Neural cell (in vitro differentiated cells): ENCODE results near the gene ELN. TPM values are rescaled to one million over a fixed set of nuclear protein-coding genes. Genes with fewer than 3 reads are reported as not detected.

Experiments used
- H2AFZ ChIP-seq: fragments of 200-600, 300-800 bp; sonication (generic), shearing (Covaris generic); 2 replicates; pipeline ENCODE4 v1.6.0; 2014; ENCODE audit warnings: low read depth, mild to moderate bottlenecking, antibody characterized with exemption, low read length, moderate library complexity
- H3F3A ChIP-seq: fragments of 200-600 bp; shearing (Covaris generic); 2 replicates; pipeline ENCODE4 v1.6.1; 2016; ENCODE audit warnings: mild to moderate bottlenecking, moderate library complexity, mixed read lengths, antibody characterized with exemption, low read length; ENCODE audit not compliant: insufficient read depth, poor library complexity, severe bottlenecking
- H3K27ac ChIP-seq: fragments of 200-600, 300-800 bp; sonication (generic), shearing (Covaris generic); 2 replicates; pipeline ENCODE4 v1.5.1; 2014; ENCODE audit warnings: mild to moderate bottlenecking, low read length, moderate library complexity
- H3K27me3 ChIP-seq: fragments of 300-800, 200-600 bp; sonication (generic), shearing (Covaris generic); 2 replicates; pipeline ENCODE4 v1.6.0; 2014; ENCODE audit warnings: mild to moderate bottlenecking, low read depth, low read length, moderate library complexity; ENCODE audit not compliant: insufficient read depth
- H3K36me3 ChIP-seq: fragments of 300-800, 200-600 bp; sonication (generic), shearing (Covaris generic); 2 replicates; pipeline ENCODE4 v1.5.1; 2014; ENCODE audit warnings: mild to moderate bottlenecking, antibody characterized with exemption, low read length, moderate library complexity; ENCODE audit not compliant: insufficient read depth
- H3K4me2 ChIP-seq: fragments of 300-800, 200-600 bp; sonication (generic), shearing (Covaris generic); 2 replicates; pipeline ENCODE4 v1.6.0; 2014; ENCODE audit warnings: mild to moderate bottlenecking, low read length
- H3K4me3 ChIP-seq: fragments of 300-800, 200-600 bp; sonication (generic), shearing (Covaris generic); 2 replicates; pipeline ENCODE4 v1.5.1; 2014; ENCODE audit warnings: mild to moderate bottlenecking, low read length, moderate library complexity
- H3K79me2 ChIP-seq: fragments of 200-600 bp; shearing (Covaris generic); replicated peaks from 2 replicates; pipeline ENCODE4 v1.6.0; 2014; ENCODE audit warnings: mild to moderate bottlenecking, low read length, moderate library complexity; ENCODE audit not compliant: insufficient read depth
- H3K9ac ChIP-seq: fragments of 300-800, 200-600 bp; sonication (generic), shearing (Covaris generic); 2 replicates; pipeline ENCODE4 v1.6.1; 2016; ENCODE audit warnings: mild to moderate bottlenecking, low read length, mixed read lengths
- H3K9me2 ChIP-seq: fragments of 200-600 bp; shearing (Covaris generic); 2 replicates; pipeline ENCODE4 v1.6.1; 2016; ENCODE audit warnings: mild to moderate bottlenecking, low read length, mixed read lengths; ENCODE audit not compliant: insufficient read depth
- H3K9me3 ChIP-seq: fragments of 200-600, 300-800 bp; sonication (generic), shearing (Covaris generic); 2 replicates; pipeline ENCODE4 v1.6.1; 2016; ENCODE audit warnings: mild to moderate bottlenecking, mixed run types, low read length, moderate library complexity, mixed read lengths
- H4K20me1 ChIP-seq: fragments of 200-600 bp; shearing (Covaris generic); 2 replicates; pipeline ENCODE4 v1.6.1; 2016; ENCODE audit warnings: mild to moderate bottlenecking, mixed run types; ENCODE audit not compliant: insufficient read depth
- EP300 ChIP-seq: fragments of 450-650 bp; conservative IDR thresholded peaks from 2 replicates; pipeline ENCODE4 v1.6.1; 2014; ENCODE audit warnings: antibody characterized with exemption, mild to moderate bottlenecking, moderate library complexity; ENCODE audit not compliant: poor library complexity, severe bottlenecking
- EZH2 ChIP-seq: fragments of 200-600, 300-800 bp; shearing (Covaris generic), sonication (generic); IDR thresholded peaks from 2 replicates; pipeline ENCODE4 v1.6.1; 2014; ENCODE audit warnings: antibody characterized with exemption, low read length, borderline replicate concordance, mild to moderate bottlenecking; ENCODE audit not compliant: insufficient read depth, poor library complexity, severe bottlenecking
- MXI1 ChIP-seq: fragments of 450-650 bp; conservative IDR thresholded peaks from 2 replicates; pipeline ENCODE4 v1.6.1; 2014; ENCODE audit warnings: antibody characterized with exemption, mild to moderate bottlenecking; ENCODE audit not compliant: poor library complexity, severe bottlenecking
- POLR2AphosphoS5 ChIP-seq: IDR thresholded peaks from 2 replicates; pipeline ENCODE4 v1.6.1; 2012
- RAD21 ChIP-seq: fragments of 450-650 bp; conservative IDR thresholded peaks from 2 replicates; pipeline ENCODE4 v1.6.1; 2014; ENCODE audit warnings: antibody characterized with exemption, mild to moderate bottlenecking, moderate library complexity
- SMC3 ChIP-seq: fragments of 450-650 bp; conservative IDR thresholded peaks from 2 replicates; pipeline ENCODE4 v1.6.1; 2014; ENCODE audit warnings: antibody characterized with exemption, mild to moderate bottlenecking, moderate library complexity; ENCODE audit not compliant: poor library complexity
- TAF1 ChIP-seq: IDR thresholded peaks from 2 replicates; pipeline ENCODE4 v1.6.1; 2012; ENCODE audit warnings: low read depth
- polyA plus RNA-seq: library from polyadenylated mRNA; depleted of rRNA; stranded (reverse); fragments of >200 nt; gene quantifications from 2 replicates; pipeline ENCODE4 v1.2.3, GENCODE V29; 2014
- TF ChIP-seq, protein P1 (sequence below): fragments of 450-650 bp; IDR thresholded peaks from 2 replicates; pipeline ENCODE4 v1.5.1; 2014; ENCODE audit warnings: antibody characterized with exemption, mild to moderate bottlenecking, moderate library complexity; ENCODE audit not compliant: poor library complexity, severe bottlenecking
- TF ChIP-seq, protein P2 (sequence below): IDR thresholded peaks from 2 replicates; pipeline ENCODE4 v1.6.1; 2012; ENCODE audit warnings: borderline replicate concordance

Gene ELN
- polyA plus RNA-seq, 1 donor from 2014 or later: not detected

DNA sequence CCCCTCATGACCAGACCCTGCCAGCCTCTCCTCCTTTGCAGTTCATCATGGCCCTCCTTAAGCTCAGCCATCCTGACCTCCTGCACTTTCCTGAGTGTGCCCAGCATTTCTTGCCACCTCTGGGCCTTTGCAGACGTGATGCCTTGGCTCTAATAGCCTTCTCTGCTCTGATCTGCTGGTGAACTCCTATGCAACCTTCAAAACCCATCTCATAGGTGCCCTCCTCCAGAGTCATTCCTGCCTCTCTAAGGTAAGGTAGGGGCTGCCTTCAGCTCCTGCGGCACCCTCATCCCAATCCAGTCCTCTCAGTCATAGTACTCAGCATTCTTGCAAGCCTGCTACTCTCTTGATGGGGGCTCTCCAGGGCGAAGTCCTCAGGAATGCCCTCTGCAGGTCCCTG lies 19.3 kb upstream of the ELN start:
- H3K9ac ChIP-seq: no peak overlapping the region
- H3K79me2 ChIP-seq: no peaks in the 10 kb centered on the region
- no peak overlapping the region for H3K4me3 ChIP-seq
- H3K27me3 ChIP-seq: no peaks in the 10 kb centered on the region
- H2AFZ ChIP-seq: no peak overlapping the region
- no peaks in the 10 kb centered on the region for H4K20me1 ChIP-seq
- TF ChIP-seq SMC3: no peak
- TF ChIP-seq TAF1: no peak
- no peak for TF ChIP-seq RAD21
- no peak for TF ChIP-seq MXI1
- no peak for TF ChIP-seq EP300
- no peak for TF ChIP-seq POLR2AphosphoS5
- TF ChIP-seq, protein P1, sequence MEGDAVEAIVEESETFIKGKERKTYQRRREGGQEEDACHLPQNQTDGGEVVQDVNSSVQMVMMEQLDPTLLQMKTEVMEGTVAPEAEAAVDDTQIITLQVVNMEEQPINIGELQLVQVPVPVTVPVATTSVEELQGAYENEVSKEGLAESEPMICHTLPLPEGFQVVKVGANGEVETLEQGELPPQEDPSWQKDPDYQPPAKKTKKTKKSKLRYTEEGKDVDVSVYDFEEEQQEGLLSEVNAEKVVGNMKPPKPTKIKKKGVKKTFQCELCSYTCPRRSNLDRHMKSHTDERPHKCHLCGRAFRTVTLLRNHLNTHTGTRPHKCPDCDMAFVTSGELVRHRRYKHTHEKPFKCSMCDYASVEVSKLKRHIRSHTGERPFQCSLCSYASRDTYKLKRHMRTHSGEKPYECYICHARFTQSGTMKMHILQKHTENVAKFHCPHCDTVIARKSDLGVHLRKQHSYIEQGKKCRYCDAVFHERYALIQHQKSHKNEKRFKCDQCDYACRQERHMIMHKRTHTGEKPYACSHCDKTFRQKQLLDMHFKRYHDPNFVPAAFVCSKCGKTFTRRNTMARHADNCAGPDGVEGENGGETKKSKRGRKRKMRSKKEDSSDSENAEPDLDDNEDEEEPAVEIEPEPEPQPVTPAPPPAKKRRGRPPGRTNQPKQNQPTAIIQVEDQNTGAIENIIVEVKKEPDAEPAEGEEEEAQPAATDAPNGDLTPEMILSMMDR: no peak
- TF ChIP-seq, protein P2, sequence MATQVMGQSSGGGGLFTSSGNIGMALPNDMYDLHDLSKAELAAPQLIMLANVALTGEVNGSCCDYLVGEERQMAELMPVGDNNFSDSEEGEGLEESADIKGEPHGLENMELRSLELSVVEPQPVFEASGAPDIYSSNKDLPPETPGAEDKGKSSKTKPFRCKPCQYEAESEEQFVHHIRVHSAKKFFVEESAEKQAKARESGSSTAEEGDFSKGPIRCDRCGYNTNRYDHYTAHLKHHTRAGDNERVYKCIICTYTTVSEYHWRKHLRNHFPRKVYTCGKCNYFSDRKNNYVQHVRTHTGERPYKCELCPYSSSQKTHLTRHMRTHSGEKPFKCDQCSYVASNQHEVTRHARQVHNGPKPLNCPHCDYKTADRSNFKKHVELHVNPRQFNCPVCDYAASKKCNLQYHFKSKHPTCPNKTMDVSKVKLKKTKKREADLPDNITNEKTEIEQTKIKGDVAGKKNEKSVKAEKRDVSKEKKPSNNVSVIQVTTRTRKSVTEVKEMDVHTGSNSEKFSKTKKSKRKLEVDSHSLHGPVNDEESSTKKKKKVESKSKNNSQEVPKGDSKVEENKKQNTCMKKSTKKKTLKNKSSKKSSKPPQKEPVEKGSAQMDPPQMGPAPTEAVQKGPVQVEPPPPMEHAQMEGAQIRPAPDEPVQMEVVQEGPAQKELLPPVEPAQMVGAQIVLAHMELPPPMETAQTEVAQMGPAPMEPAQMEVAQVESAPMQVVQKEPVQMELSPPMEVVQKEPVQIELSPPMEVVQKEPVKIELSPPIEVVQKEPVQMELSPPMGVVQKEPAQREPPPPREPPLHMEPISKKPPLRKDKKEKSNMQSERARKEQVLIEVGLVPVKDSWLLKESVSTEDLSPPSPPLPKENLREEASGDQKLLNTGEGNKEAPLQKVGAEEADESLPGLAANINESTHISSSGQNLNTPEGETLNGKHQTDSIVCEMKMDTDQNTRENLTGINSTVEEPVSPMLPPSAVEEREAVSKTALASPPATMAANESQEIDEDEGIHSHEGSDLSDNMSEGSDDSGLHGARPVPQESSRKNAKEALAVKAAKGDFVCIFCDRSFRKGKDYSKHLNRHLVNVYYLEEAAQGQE: no peak
- TF ChIP-seq EZH2: no peak
- no peaks in the 10 kb centered on the region for H3K36me3 ChIP-seq
- no peak overlapping the region for H3K27ac ChIP-seq
- no peak overlapping the region for H3K4me2 ChIP-seq
- no peaks in the 10 kb centered on the region for H3F3A ChIP-seq
- H3K9me3 ChIP-seq: no peaks in the 10 kb centered on the region
- H3K9me2 ChIP-seq: no peaks in the 10 kb centered on the region

DNA sequence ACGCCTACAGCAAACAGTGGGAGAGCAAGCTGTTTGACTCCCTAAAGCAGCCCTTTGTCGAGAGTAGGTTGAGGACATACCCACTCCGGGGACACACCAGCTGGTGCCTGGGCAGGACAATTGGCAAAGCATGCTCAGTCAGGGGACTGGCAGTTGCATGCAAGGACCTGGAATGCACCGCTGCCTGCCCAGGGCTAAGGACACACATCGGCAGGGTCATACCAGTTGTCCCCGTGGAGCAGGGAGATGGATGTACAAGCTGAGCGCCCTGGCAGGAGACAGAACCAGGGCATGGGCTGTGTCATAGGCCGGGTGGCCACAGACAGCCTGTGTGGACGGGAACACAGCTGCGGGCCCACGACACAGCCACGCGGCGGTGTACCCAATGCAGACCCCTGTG lies 18.3 kb upstream of the ELN start:
- no peaks in the 10 kb centered on the region for H3K36me3 ChIP-seq
- TF ChIP-seq, protein P1: no peak
- H3K9me3 ChIP-seq: no peaks in the 10 kb centered on the region
- H3K9ac ChIP-seq: no peak overlapping the region
- no peak overlapping the region for H3K4me2 ChIP-seq
- no peaks in the 10 kb centered on the region for H3K79me2 ChIP-seq
- H2AFZ ChIP-seq: no peak overlapping the region
- H3K27ac ChIP-seq: no peak overlapping the region
- H3K9me2 ChIP-seq: no peaks in the 10 kb centered on the region
- H3F3A ChIP-seq: no peaks in the 10 kb centered on the region
- no peaks in the 10 kb centered on the region for H3K27me3 ChIP-seq
- no peak overlapping the region for H3K4me3 ChIP-seq
- no peaks in the 10 kb centered on the region for H4K20me1 ChIP-seq
